A673 (cell line): ENCODE results near the gene NDST1. TPM values are rescaled to one million over a fixed set of nuclear protein-coding genes. Genes with fewer than 3 reads are reported as not detected.
A peak's percentile ranks its signal among the peaks of the same experiment; 100 is the strongest.

Experiments used
- BruUV-seq: library from RNA; stranded (reverse); fragments of 400-500 nt; replicated peaks from 2 replicates; lab custom pipeline; 2021; lab: Mats Ljungman, UMichigan
- CTCF ChIA-PET: fragments of 300-600 bp; sonication (Branson Sonifier 250); formaldehyde crosslinking; loops from one replicate; lab custom pipeline; 2022; ENCODE audit warnings: antibody characterized with exemption; lab: Charles Lee
- POLR2A ChIA-PET: fragments of 300-600 bp; sonication (Branson Sonifier 250); formaldehyde crosslinking; loops from one replicate; lab custom pipeline; 2022; ENCODE audit warnings: antibody characterized with exemption; ENCODE audit not compliant: low non-redundant PET; lab: Charles Lee
- DNase-seq: peaks from one replicate; pipeline ENCODE4 v3.0.0-alpha.2; 2015; ENCODE audit warnings: low spot score
- H3K27ac ChIP-seq: fragments of 200-600 bp; sonication (generic); 2 replicates; pipeline ENCODE4 v1.5.1; 2016; ENCODE audit warnings: mixed run types, low read depth, mild to moderate bottlenecking, mixed read lengths, antibody characterized with exemption, low read length; ENCODE audit not compliant: poor library complexity, severe bottlenecking
- H3K27me3 ChIP-seq: fragments of 200-600 bp; sonication (generic); replicated peaks from 2 replicates; pipeline ENCODE4 v1.6.1; 2017; ENCODE audit warnings: mixed run types, low read depth, mild to moderate bottlenecking, mixed read lengths, antibody characterized with exemption, low read length; ENCODE audit not compliant: insufficient read depth, poor library complexity
- H3K36me3 ChIP-seq: fragments of 200-600 bp; sonication (generic); 2 replicates; pipeline ENCODE4 v1.6.1; 2016; ENCODE audit warnings: mixed run types, mild to moderate bottlenecking, mixed read lengths, antibody characterized with exemption, low read length; ENCODE audit not compliant: insufficient read depth, poor library complexity, severe bottlenecking
- H3K4me1 ChIP-seq: fragments of 200-600 bp; sonication (generic); 2 replicates; pipeline ENCODE4 v1.6.1; 2017; ENCODE audit warnings: mixed run types, mild to moderate bottlenecking, mixed read lengths, antibody characterized with exemption, low read length; ENCODE audit not compliant: insufficient read depth, poor library complexity, severe bottlenecking
- H3K4me3 ChIP-seq: fragments of 200-600 bp; sonication (generic); 2 replicates; pipeline ENCODE4 v1.5.1; 2016; ENCODE audit warnings: low read depth, mixed run types, mild to moderate bottlenecking, mixed read lengths, low read length; ENCODE audit not compliant: poor library complexity, severe bottlenecking
- H3K9me3 ChIP-seq: fragments of 200-600 bp; sonication (generic); 2 replicates; pipeline ENCODE4 v1.6.1; 2016; ENCODE audit warnings: mixed run types, low read depth, mild to moderate bottlenecking, mixed read lengths, antibody characterized with exemption, low read length; ENCODE audit not compliant: poor library complexity, severe bottlenecking
- EZH2 ChIP-seq: fragments of 200-600 bp; sonication (generic); IDR thresholded peaks from 2 replicates; pipeline ENCODE4 v1.6.1; 2017; ENCODE audit warnings: borderline replicate concordance, low read depth, mild to moderate bottlenecking, mixed read lengths, antibody characterized with exemption, low read length; ENCODE audit not compliant: poor library complexity, severe bottlenecking
- intact Hi-C: fragments of 100-400 bp; cut with micrococcal nuclease; formaldehyde crosslinking; loops from one replicate; pipeline ENCODE4 v1.10.0; 2022; ENCODE audit not compliant: unreplicated experiment
- total RNA-seq: library from RNA; stranded (reverse); gene quantifications from 2 replicates; pipeline ENCODE4 v1.2.3, GENCODE V29; 2021
- TF ChIP-seq, protein P1 (sequence below): fragments of 300-800, 200-600 bp; sonication (generic); conservative IDR thresholded peaks from 2 replicates; pipeline ENCODE4 v1.5.1; 2017; ENCODE audit warnings: low read depth, mild to moderate bottlenecking, antibody characterized with exemption, low read length, moderate library complexity, mixed read lengths

NDST1 gene
- total RNA-seq, 1 experiment from 2014 or later, result 44.0 TPM

DNA sequence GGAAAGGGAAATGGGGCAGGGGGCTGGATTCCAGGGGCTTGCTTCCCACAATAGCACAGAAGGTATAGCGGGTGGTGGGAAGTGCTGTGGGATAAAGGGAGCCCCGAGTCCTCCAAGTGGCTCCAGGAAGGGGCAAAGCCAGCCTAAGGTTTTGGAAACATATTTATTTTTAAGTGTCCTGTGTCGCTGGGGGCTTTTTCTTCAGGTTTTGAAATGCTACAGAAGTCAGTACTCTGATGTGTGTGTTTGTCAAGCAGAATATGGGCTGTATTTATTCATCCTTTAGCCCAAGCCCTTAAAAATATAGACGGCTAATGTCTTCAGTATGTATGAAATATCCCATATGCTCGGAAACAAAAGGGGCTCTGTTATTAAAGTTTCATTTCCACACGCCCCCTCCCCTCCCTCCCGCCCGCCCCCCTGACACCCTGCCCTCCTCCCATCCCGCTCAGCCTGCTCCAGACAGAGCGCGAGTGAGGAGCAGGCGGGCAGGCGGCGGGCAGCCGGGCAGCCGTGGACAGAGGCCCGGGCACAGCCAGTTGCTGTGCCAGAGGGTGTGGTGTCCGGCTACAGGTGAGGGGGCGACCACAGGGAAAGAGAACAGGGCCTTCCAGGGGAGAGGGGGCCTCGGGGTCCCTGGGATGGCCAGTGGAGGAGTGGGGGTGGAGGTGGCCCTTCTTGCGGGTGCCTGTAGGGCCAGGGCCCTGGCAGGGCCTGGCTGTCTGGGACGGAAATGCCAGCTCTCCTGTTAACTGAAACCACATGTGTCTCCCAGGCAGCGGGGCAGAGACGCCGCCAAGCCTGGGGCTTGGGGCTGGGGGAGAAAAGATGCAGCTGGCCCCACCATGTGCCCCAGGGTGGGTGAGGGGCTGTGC lies 92.9 kb downstream of the NDST1 start:
- ChIA-PET CTCF (no interaction called here), POLR2A (no interaction called here)
- Histone ChIP-seq H3K9me3 (no peaks in the 10 kb centered on the region), H3K4me3 (no peak overlapping the region), H3K4me1 (peaks cover 38% of the 10 kb centered on the region), H3K36me3 (no peaks in the 10 kb centered on the region), H3K27ac (peak overlapping the region; percentile 12), H3K27me3 (no peaks in the 10 kb centered on the region)
- BruUV-seq, result no TSS peak
- peak; percentile 52 for DNase-seq
- intact Hi-C loops, result no loop called here
- TF ChIP-seq, protein P1, sequence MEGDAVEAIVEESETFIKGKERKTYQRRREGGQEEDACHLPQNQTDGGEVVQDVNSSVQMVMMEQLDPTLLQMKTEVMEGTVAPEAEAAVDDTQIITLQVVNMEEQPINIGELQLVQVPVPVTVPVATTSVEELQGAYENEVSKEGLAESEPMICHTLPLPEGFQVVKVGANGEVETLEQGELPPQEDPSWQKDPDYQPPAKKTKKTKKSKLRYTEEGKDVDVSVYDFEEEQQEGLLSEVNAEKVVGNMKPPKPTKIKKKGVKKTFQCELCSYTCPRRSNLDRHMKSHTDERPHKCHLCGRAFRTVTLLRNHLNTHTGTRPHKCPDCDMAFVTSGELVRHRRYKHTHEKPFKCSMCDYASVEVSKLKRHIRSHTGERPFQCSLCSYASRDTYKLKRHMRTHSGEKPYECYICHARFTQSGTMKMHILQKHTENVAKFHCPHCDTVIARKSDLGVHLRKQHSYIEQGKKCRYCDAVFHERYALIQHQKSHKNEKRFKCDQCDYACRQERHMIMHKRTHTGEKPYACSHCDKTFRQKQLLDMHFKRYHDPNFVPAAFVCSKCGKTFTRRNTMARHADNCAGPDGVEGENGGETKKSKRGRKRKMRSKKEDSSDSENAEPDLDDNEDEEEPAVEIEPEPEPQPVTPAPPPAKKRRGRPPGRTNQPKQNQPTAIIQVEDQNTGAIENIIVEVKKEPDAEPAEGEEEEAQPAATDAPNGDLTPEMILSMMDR, result no peak
- no peak for TF ChIP-seq EZH2

DNA sequence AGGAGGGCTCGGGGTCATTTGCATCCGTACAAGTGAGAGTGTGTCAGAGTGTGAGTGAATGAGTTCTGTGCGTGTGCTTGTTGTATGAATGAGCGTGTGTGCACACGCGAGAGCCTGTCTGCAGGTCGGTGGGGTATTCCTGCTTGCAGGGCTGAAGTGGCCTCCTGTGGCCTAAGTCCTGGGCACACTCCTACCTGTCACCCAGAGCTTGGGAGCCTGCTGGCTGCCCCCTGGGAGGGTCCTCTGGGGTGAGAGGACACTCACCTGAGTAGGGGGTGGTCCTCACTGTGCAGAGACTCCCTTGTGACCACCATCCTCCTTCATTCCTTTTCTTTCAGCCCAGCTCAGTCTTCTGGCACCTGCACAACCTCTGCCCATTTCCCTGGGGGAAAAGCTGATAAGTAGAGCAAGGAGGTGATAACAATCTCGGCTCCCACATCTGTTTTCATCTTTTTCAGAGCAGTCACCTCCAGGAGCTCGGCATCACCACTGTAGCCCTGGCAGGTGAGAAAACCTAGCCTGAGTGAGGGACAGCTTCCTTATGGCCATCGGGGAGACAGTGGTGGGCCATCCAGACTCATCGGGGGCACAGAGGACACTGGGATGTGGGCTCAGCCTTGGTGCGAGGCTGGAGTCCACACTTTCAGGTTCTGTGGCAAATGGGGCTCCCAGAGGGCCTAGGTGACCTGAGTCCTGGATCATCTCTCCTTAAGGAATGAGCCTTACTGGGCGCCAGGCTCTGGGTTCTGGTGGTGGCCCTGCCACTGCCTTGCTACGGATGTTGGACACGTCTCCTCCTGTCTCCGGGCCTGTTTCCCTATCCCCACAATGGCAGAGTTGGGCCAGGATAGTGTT lies 93.8 kb downstream of the NDST1 start:
- no peaks in the 10 kb centered on the region for H3K27me3 ChIP-seq
- intact Hi-C loops, result no loop called here
- no peak overlapping the region for H3K27ac ChIP-seq
- no peak for TF ChIP-seq EZH2
- TF ChIP-seq, protein P1, result no peak
- H3K4me1 ChIP-seq, result peaks cover 29% of the 10 kb centered on the region
- H3K9me3 ChIP-seq, result no peaks in the 10 kb centered on the region
- DNase-seq, result no peak
- H3K4me3 ChIP-seq, result no peak overlapping the region
- BruUV-seq, result no TSS peak
- H3K36me3 ChIP-seq, result no peaks in the 10 kb centered on the region
- POLR2A ChIA-PET, result no interaction called here
- CTCF ChIA-PET, result no interaction called here

DNA sequence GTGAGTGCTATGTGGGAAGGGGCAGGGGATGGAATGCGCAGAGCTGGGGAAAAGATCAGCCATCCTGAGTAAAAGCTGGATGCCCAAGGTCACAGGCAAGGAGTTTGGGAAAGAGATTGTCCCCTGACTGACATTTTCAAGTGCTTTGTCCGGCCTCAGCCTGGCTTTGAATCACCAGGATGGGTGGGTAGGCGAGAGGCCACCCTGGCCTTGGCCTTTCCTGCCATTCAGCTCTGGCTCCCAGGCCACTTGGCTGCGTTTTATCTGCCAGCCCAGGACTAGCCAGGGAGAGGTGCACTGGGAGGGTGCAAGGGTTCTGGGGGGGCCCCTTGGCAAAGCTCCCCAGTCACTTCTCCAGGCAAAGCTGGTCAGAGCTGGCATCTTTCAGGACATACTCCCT lies 95.1 kb downstream of the NDST1 start:
- no peaks in the 10 kb centered on the region for H3K36me3 ChIP-seq
- ChIA-PET CTCF (no interaction called here), POLR2A (no interaction called here)
- H3K27me3 ChIP-seq, result no peaks in the 10 kb centered on the region
- H3K9me3 ChIP-seq, result no peaks in the 10 kb centered on the region
- no peak for TF ChIP-seq EZH2
- TF ChIP-seq, protein P1, result no peak
- intact Hi-C loops, result no loop called here
- BruUV-seq, result no TSS peak
- H3K27ac ChIP-seq, result no peak overlapping the region
- peaks cover 24% of the 10 kb centered on the region for H3K4me1 ChIP-seq
- DNase-seq, result no peak
- H3K4me3 ChIP-seq, result no peak overlapping the region
